Stimulated activated CD4-positive, alpha-beta T cell treated with anti-CD3 and anti-CD28 coated beads, Interleukin-12 subunit alpha, Interleukin-12 subunit beta, amount 100 ng/mL, for 48 hours (primary cell): Measurements from ENCODE around the gene MRGPRF.

Experiments used
- DNase-seq, 3 donors: peaks; one replicate each; pipeline ENCODE4 v3.0.0-alpha.2; 2020; ENCODE audit warnings: low read depth in 2 of 3, low spot score in 1 of 3

The MRGPRF gene

GRCh38 chr11:68966894-68967780 lies 45.9 kb downstream of the MRGPRF start:
- no peak for DNase-seq

- no peak for DNase-seq
Observed at GRCh38 chr11:68965901-68966853, 46.9 kb downstream of the MRGPRF start.

- no peak for DNase-seq
Observed at GRCh38 chr11:68963779-68964178, 49.3 kb downstream of the MRGPRF start.

- DNase-seq, result no peak
Observed at GRCh38 chr11:68962527-68963250, 50.4 kb downstream of the MRGPRF start.

GRCh38 chr11:68961245-68961644 lies 51.8 kb downstream of the MRGPRF start:
- no peak for DNase-seq

GRCh38 chr11:68960294-68961071 lies 52.6 kb downstream of the MRGPRF start:
- DNase-seq, result no peak

- DNase-seq, result no peak
Observed at GRCh38 chr11:68959465-68960293, 53.4 kb downstream of the MRGPRF start.

- no peak for DNase-seq
Observed at GRCh38 chr11:68958211-68958610, 54.8 kb downstream of the MRGPRF start.

- DNase-seq, result no peak
Observed at GRCh38 chr11:68956547-68957254, 56.3 kb downstream of the MRGPRF start.

- DNase-seq, result peak in 1 of 3 donors; percentile 12
Observed at GRCh38 chr11:68956142-68956541, 56.9 kb downstream of the MRGPRF start.

GRCh38 chr11:68955607-68955958 lies 57.5 kb downstream of the MRGPRF start:
- no peak for DNase-seq

- no peak for DNase-seq
Observed at GRCh38 chr11:68954836-68955606, 58.0 kb downstream of the MRGPRF start.
